K562 (cell line): ENCODE measurements around the gene SPDEF. TPM values are rescaled to one million over a fixed set of nuclear protein-coding genes. Genes with fewer than 3 reads are reported as not detected.

ENCODE experiments used
- ATAC-seq: fragments of 200-7000 bp; cut with Tn5 transposase; 3 replicates; pipeline ENCODE4 v1.9.1; 2020; ENCODE audit warnings: moderate library complexity
- BruUV-seq: library from RNA; stranded (reverse); fragments of 400-500 nt; replicated peaks from 2 replicates; lab custom pipeline; 2021; lab: Mats Ljungman, UMichigan
- CTCF ChIA-PET: fragments of 300-600 bp; formaldehyde crosslinking; extraction: SDS; loops from one replicate; lab custom pipeline; 2021; ENCODE audit warnings: low intra/inter-chr PET ratio; lab: Yijun Ruan, JAX
- POLR2A ChIA-PET: fragments of 300-600, 350-650 bp; sonication (Branson Sonifier 250); formaldehyde crosslinking; extraction: SDS; loops from one replicate; lab custom pipeline; 2021; ENCODE audit warnings: antibody characterized with exemption, inconsistent platforms; lab: Yijun Ruan, JAX
- DNase-seq, 4 experiments: peaks; one replicate each; pipeline versions ENCODE4 v3.0.0 to v3.0.0-alpha.2; 2011 to 2018; ENCODE audit warnings: low spot score in 3 of 4, mixed read lengths in 3 of 4; ENCODE audit errors: extremely low read depth in 1 of 4
- FAIRE-seq: peaks from 2 replicates; lab custom pipeline; 2011; peaks lifted over from hg19 to GRCh38; lab: Jason Lieb, UNC
- H2AFZ ChIP-seq: 2 replicates; pipeline ENCODE4 v1.6.0; 2011; ENCODE audit warnings: low read depth, low read length, control low read depth, inconsistent platforms
- H3K27ac ChIP-seq: fragments of 200-600 bp; 3 replicates; pipeline ENCODE4 v1.8.0; 2011; ENCODE audit warnings: low read depth, mild to moderate bottlenecking, control low read depth, inconsistent platforms, low read length, moderate library complexity, mixed read lengths; ENCODE audit errors: extremely low read depth
- H3K27me3 ChIP-seq, 2 experiments: fragments of 300-600 bp in 1 of 2; 2 replicates in 1 of 2; 3 replicates in 1 of 2; pipeline versions ENCODE4 v1.6.0 to v1.8.0; 2011; ENCODE audit warnings: inconsistent platforms in 2 of 2, low read length in 2 of 2, mild to moderate bottlenecking in 1 of 2, mixed read lengths in 1 of 2, moderate library complexity in 1 of 2; ENCODE audit not compliant: control insufficient read depth in 2 of 2, insufficient read depth in 2 of 2
- H3K36me3 ChIP-seq: fragments of 300-600 bp; 3 replicates; pipeline ENCODE4 v1.8.0; 2011; ENCODE audit warnings: mild to moderate bottlenecking, low read length, inconsistent platforms; ENCODE audit not compliant: control insufficient read depth, insufficient read depth
- H3K4me1 ChIP-seq, 2 experiments: fragments of 200-600 bp in 1 of 2; replicated peaks in 1 of 2; 2 replicates in 1 of 2; 3 replicates in 1 of 2; pipeline versions ENCODE4 v1.5.1 to v1.8.0; 2011; ENCODE audit warnings: inconsistent platforms in 2 of 2, low read length in 2 of 2, mild to moderate bottlenecking in 1 of 2, mixed read lengths in 1 of 2, moderate library complexity in 1 of 2; ENCODE audit not compliant: control insufficient read depth in 2 of 2, insufficient read depth in 2 of 2
- H3K4me2 ChIP-seq: 2 replicates; pipeline ENCODE4 v1.6.1; 2011; ENCODE audit warnings: low read length, control low read depth, inconsistent platforms, mixed read lengths; ENCODE audit not compliant: insufficient read depth
- H3K4me3 ChIP-seq: fragments of 200-600 bp; sonication (generic), shearing (Covaris generic); 2 replicates; pipeline ENCODE4 v1.5.1; 2016; ENCODE audit warnings: control low read depth, inconsistent platforms
- H3K79me2 ChIP-seq: fragments of 200-600 bp; 3 replicates; pipeline ENCODE4 v1.8.0; 2011; ENCODE audit warnings: low read length, inconsistent platforms; ENCODE audit not compliant: control insufficient read depth, insufficient read depth
- H3K9ac ChIP-seq, 2 experiments: 2 replicates each; pipeline versions ENCODE4 v1.6.0 to v1.6.1; 2011; ENCODE audit warnings: low read depth in 2 of 2, low read length in 2 of 2, control low read depth in 1 of 2, inconsistent platforms in 1 of 2, mild to moderate bottlenecking in 1 of 2, mixed read lengths in 1 of 2; ENCODE audit not compliant: insufficient read depth in 1 of 2
- H3K9me1 ChIP-seq: one replicate; pipeline ENCODE4 v1.6.0; 2011; ENCODE audit warnings: inconsistent platforms, mild to moderate bottlenecking, low read length, moderate library complexity; ENCODE audit not compliant: control insufficient read depth, insufficient read depth
- H3K9me3 ChIP-seq: replicated peaks from 2 replicates; pipeline ENCODE4 v1.5.1; 2011; ENCODE audit warnings: low read depth, low read length, inconsistent platforms; ENCODE audit not compliant: control insufficient read depth, insufficient read depth
- H4K20me1 ChIP-seq: replicated peaks from 2 replicates; pipeline ENCODE4 v1.6.1; 2011; ENCODE audit warnings: low read length, inconsistent platforms, mixed read lengths; ENCODE audit not compliant: control insufficient read depth, insufficient read depth
- BRD9 ChIP-seq: fragments of 450-650 bp; IDR thresholded peaks from 2 replicates; pipeline ENCODE4 v1.6.1; 2018; ENCODE audit warnings: low read depth; ENCODE audit not compliant: partially characterized antibody
- CBFB ChIP-seq: sonication (generic); formaldehyde crosslinking; IDR thresholded peaks from 2 replicates; pipeline ENCODE4 v1.4.0; 2020; ENCODE audit warnings: mild to moderate bottlenecking, missing genetic modification reagents
- MAFF ChIP-seq: IDR thresholded peaks from 2 replicates; pipeline ENCODE4 v1.6.1; 2012; ENCODE audit warnings: low read length, improper control_type of control experiment
- MAFG ChIP-seq: fragments of 450-650 bp; conservative IDR thresholded peaks from 2 replicates; pipeline ENCODE4 v1.6.1; 2016; ENCODE audit warnings: missing genetic modification characterization, missing compliant biosample characterization
- MEIS2 ChIP-seq: fragments of 450-650 bp; IDR thresholded peaks from 2 replicates; pipeline ENCODE4 v1.6.1; 2014; ENCODE audit warnings: mild to moderate bottlenecking; ENCODE audit not compliant: partially characterized antibody
- NFE2 ChIP-seq: IDR thresholded peaks from 2 replicates; pipeline ENCODE4 v1.6.1; 2014; ENCODE audit warnings: antibody characterized with exemption, low read depth
- OTX1 ChIP-seq: fragments of 450-650 bp; formaldehyde crosslinking; IDR thresholded peaks from 2 replicates; pipeline ENCODE4 v1.4.0; 2022; ENCODE audit warnings: mild to moderate bottlenecking
- PBX2 ChIP-seq, 2 experiments: IDR thresholded peaks in 1 of 2; conservative IDR thresholded peaks in 1 of 2; 2 replicates each; pipeline ENCODE4 v1.6.1; 2016; ENCODE audit warnings: low read depth in 2 of 2, mild to moderate bottlenecking in 1 of 2, missing compliant biosample characterization in 1 of 2, missing genetic modification characterization in 1 of 2, moderate library complexity in 1 of 2
- POLR2AphosphoS5 ChIP-seq: IDR thresholded peaks from 2 replicates; pipeline ENCODE4 v1.6.1; 2011; ENCODE audit warnings: mild to moderate bottlenecking, low read depth, low read length, moderate library complexity; ENCODE audit not compliant: control insufficient read depth, insufficient read depth
- PTRF ChIP-seq: fragments of 450-650 bp; IDR thresholded peaks from 2 replicates; pipeline ENCODE4 v1.6.1; 2016; ENCODE audit warnings: mild to moderate bottlenecking, missing genetic modification characterization, missing compliant biosample characterization
- RBM22 ChIP-seq: fragments of 200-400 bp; formaldehyde crosslinking; IDR thresholded peaks from 2 replicates; pipeline ENCODE4 v1.6.1; 2018; ENCODE audit warnings: low read length, low read depth; ENCODE audit not compliant: poor library complexity, severe bottlenecking
- TCF3 ChIP-seq: sonication (generic); formaldehyde crosslinking; IDR thresholded peaks from 2 replicates; pipeline ENCODE4 v1.4.0; 2020; ENCODE audit warnings: mild to moderate bottlenecking, missing genetic modification reagents
- WGBS: fragments of 100-300 bp; shearing (Covaris generic); methylation state at CpG from one replicate; pipeline ENCODE4 v1.1.6; 2016; ENCODE audit warnings: low coverage, mixed read lengths; ENCODE audit not compliant: insufficient coverage; ENCODE audit errors: missing lambda C conversion rate; 5-methylcytosine and 5-hydroxymethylcytosine counted together
- in situ Hi-C: fragments of 300-500 bp; cut with MboI; formaldehyde crosslinking; loops from 4 replicates; pipeline ENCODE4 v1.15.0; 2018; ENCODE audit warnings: inconsistent platforms, mixed read lengths
- intact Hi-C: fragments of 100-400 bp; cut with micrococcal nuclease; formaldehyde crosslinking; loops from 2 replicates; pipeline ENCODE4 v1.14.2; 2022
- polyA plus RNA-seq, 8 experiments: library from polyadenylated mRNA; depleted of rRNA in 4 of 8; stranded (reverse) in 5 of 8; unstranded in 3 of 8; fragments of >200 nt; fragmentation: Nextera tagmentation in 2 of 8; fragmentation: Illumina TruSeq in 1 of 8; extraction: Ambion mirVana in 2 of 8; extraction: Trizol in 1 of 8; gene quantifications; 2 replicates each; pipeline versions ENCODE4 v1.2.1 to v1.2.3, GENCODE V29; 2011 to 2014; ENCODE audit warnings: inconsistent platforms in 1 of 8, missing spikeins in 1 of 8
- total RNA-seq, 7 experiments: library from RNA; depleted of rRNA in 6 of 7; stranded (reverse); fragments of >200 nt in 6 of 7; fragmentation: Illumina TruSeq in 2 of 7; extraction: Trizol in 2 of 7; gene quantifications; 2 replicates each; pipeline versions ENCODE4 v1.2.1 to v1.2.3, GENCODE V29; 2011 to 2021; ENCODE audit warnings: low replicate concordance in 1 of 7
- TF ChIP-seq, protein P1 (sequence below), 3 experiments: IDR thresholded peaks in 2 of 3; conservative IDR thresholded peaks in 1 of 3; 2 replicates each; pipeline ENCODE4 v1.5.1; 2011 to 2012; ENCODE audit warnings: low read length in 3 of 3, mild to moderate bottlenecking in 3 of 3, control low read depth in 2 of 3, improper control_type of control experiment in 1 of 3, inconsistent platforms in 1 of 3, low read depth in 1 of 3, mixed read lengths in 1 of 3, moderate library complexity in 1 of 3; ENCODE audit not compliant: insufficient read depth in 2 of 3

Gene SPDEF
- total and polyA plus RNA-seq, 9 of the 15 experiments (the other 6 are each of a cell fraction or from before 2014, with no cell fraction given), result 0.04 to 0.12 (median 0.11) TPM; not detected in 5

GRCh38 chr6:34592208-34592952 lies 36.3 kb upstream of the SPDEF start (continued):
- TF ChIP-seq NFE2, result peak; percentile 59
- TF ChIP-seq CBFB (CRISPR knock-in tag), result 0 out of 2 replicates have a peak, but pooled peaks have one; percentile 30
- peak; percentile 68; the same call in 1 of the 2 replicates for TF ChIP-seq MAFF
- peak; percentile 73 for TF ChIP-seq MAFG (tag)
- no peak for TF ChIP-seq TCF3
- no peak for TF ChIP-seq POLR2AphosphoS5
- TF ChIP-seq, all 486 proteins: peak for 7

DNA sequence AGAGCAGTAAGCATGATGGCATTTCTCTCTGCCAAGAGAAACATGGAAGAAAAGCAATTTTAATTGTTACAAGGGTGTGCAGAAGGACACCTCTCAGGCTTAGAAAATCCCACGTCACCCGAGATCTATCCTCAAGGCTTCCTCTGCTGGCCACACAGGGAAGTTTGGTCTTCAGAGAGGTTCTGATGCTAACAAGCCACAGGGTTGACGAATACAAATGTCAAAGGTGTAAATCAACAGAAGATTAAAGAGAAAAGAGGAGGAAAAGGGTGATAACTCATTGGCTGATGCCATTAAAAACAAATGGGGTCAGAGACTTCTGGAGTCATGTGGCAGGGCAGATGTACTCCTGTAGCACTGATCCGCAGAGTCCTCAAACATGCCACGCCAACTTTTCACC lies 33.6 kb upstream of the SPDEF start:
- WGBS, result 76% methylated on average over 5 of the region's 5 CpGs
- ChIA-PET CTCF (no interaction called here), POLR2A (interaction anchor here (0.6 to 1.2 kb wide), 2 partner anchors 18 to 452 kb away, joined by 3 read pairs; no protein-coding TSS in a partner anchor)
- H3K36me3 ChIP-seq, result peaks cover 65% of the 10 kb centered on the region
- no peak overlapping the region for H2AFZ ChIP-seq
- peaks cover 36% of the 10 kb centered on the region for H3K79me2 ChIP-seq
- FAIRE-seq (no peak), DNase-seq (no peak)
- no TSS peak for BruUV-seq
- no peak overlapping the region for H3K9ac ChIP-seq
- H3K27me3 ChIP-seq, result no peaks in the 10 kb centered on the region
- H3K27ac ChIP-seq, result no peak overlapping the region
- peaks cover 23% of the 10 kb centered on the region for H4K20me1 ChIP-seq
- H3K9me1 ChIP-seq, result peaks cover 3% of the 10 kb centered on the region
- in situ Hi-C loops, result no loop called here
- TF ChIP-seq PTRF (tag) (no peak), MEIS2 (peak; percentile 51), RBM22 (no peak), OTX1 (no peak), PBX2 (CRISPR knock-in tag; IDR thresholded peaks at IDR 0.05; ENCODE audit: low read depth) (no peak), PBX2 (tag; conservative IDR thresholded peaks at IDR 0.05; ENCODE audit: low read depth) (peak; percentile 56; the same call in 1 of the 2 replicates), BRD9 (no peak)
- TF ChIP-seq, protein P1, sequence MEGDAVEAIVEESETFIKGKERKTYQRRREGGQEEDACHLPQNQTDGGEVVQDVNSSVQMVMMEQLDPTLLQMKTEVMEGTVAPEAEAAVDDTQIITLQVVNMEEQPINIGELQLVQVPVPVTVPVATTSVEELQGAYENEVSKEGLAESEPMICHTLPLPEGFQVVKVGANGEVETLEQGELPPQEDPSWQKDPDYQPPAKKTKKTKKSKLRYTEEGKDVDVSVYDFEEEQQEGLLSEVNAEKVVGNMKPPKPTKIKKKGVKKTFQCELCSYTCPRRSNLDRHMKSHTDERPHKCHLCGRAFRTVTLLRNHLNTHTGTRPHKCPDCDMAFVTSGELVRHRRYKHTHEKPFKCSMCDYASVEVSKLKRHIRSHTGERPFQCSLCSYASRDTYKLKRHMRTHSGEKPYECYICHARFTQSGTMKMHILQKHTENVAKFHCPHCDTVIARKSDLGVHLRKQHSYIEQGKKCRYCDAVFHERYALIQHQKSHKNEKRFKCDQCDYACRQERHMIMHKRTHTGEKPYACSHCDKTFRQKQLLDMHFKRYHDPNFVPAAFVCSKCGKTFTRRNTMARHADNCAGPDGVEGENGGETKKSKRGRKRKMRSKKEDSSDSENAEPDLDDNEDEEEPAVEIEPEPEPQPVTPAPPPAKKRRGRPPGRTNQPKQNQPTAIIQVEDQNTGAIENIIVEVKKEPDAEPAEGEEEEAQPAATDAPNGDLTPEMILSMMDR (IDR thresholded peaks at IDR 0.05 in 2 of 3, conservative IDR thresholded peaks at IDR 0.05 in 1 of 3; ENCODE audit: insufficient read depth in 2 of 3, low read depth in 1 of 3, low read length in 3 of 3), result 0 out of 6 replicates have a peak, but pooled peaks of 2 of the 3 experiments have one; percentile 7 to 21
- TF ChIP-seq, all 486 proteins: peak for 3
- Histone ChIP-seq H3K9me3 (no peaks in the 10 kb centered on the region), H3K4me2 (no peak overlapping the region), H3K4me3 (no peak overlapping the region), H3K4me1 (peaks cover 0 to 3% of the 10 kb centered on the region in 2 experiments; a peak in 2 of 5 replicates)
- ATAC-seq, result no peak
- intact Hi-C loops, result no loop called here
